Kidney (tissue), 14 donors: ENCODE measurements around the gene CHD9. TPM values are rescaled to one million over a fixed set of nuclear protein-coding genes. Genes with fewer than 3 reads are reported as not detected.
A peak's percentile ranks its signal among the peaks of the same experiment; 100 is the strongest.

Experiments used
- DNase-seq, 5 donors: peaks; one replicate each; pipeline ENCODE4 v3.0.0-alpha.2; 2013 to 2020
- FAIRE-seq: peaks from 2 replicates; lab custom pipeline; 2012; peaks lifted over from hg19 to GRCh38; lab: Jason Lieb, UNC
- H3K27ac ChIP-seq, 2 donors: one replicate each; pipeline ENCODE4 v1.7.0; 2013; ENCODE audit warnings: low read depth in 2 of 2, low read length in 2 of 2, inconsistent platforms in 1 of 2
- H3K27me3 ChIP-seq: one replicate; pipeline ENCODE4 v1.7.1; 2013; ENCODE audit warnings: low read length, inconsistent platforms; ENCODE audit not compliant: control insufficient read depth, insufficient read depth
- H3K36me3 ChIP-seq, 3 donors: one replicate each; pipeline versions ENCODE4 v1.7.0 to v1.7.1; 2013; ENCODE audit warnings: low read length in 3 of 3, control low read depth in 1 of 3, inconsistent platforms in 1 of 3; ENCODE audit not compliant: insufficient read depth in 3 of 3, control insufficient read depth in 2 of 3
- H3K4me1 ChIP-seq, 3 donors: one replicate each; pipeline versions ENCODE4 v1.7.0 to v1.7.1; 2013; ENCODE audit warnings: low read length in 3 of 3, inconsistent platforms in 1 of 3, low read depth in 1 of 3; ENCODE audit not compliant: control insufficient read depth in 2 of 3, insufficient read depth in 2 of 3
- H3K4me3 ChIP-seq, 3 donors: one replicate each; pipeline versions ENCODE4 v1.7.0 to v1.8.1; 2013; ENCODE audit warnings: low read length in 3 of 3, control low read depth in 1 of 3, inconsistent platforms in 1 of 3
- H3K9ac ChIP-seq, 3 donors: one replicate each; pipeline versions ENCODE4 v1.7.0 to v1.7.1; 2013; ENCODE audit warnings: low read length in 3 of 3, control low read depth in 1 of 3, inconsistent platforms in 1 of 3
- H3K9me3 ChIP-seq, 3 donors: one replicate each; pipeline versions ENCODE4 v1.7.0 to v1.7.1; 2013; ENCODE audit warnings: low read length in 3 of 3, control low read depth in 1 of 3, inconsistent platforms in 1 of 3; ENCODE audit not compliant: control insufficient read depth in 2 of 3, insufficient read depth in 1 of 3
- intact Hi-C: fragments of 100-400 bp; cut with DNase I; formaldehyde crosslinking; loops from one replicate; pipeline ENCODE4 v1.11.1; 2022
- polyA plus RNA-seq: library from polyadenylated mRNA; stranded (reverse); fragments of 350-450 nt; fragmentation: Illumina TruSeq; extraction: RNeasy Lipid Tissue Mini Kit (QIAGEN cat#74804); gene quantifications from one replicate; pipeline ENCODE4 v1.2.3, GENCODE V29; 2014; ENCODE audit warnings: low read depth, low replicate concordance; ENCODE audit not compliant: insufficient read depth
- total RNA-seq: library from RNA; stranded (reverse); fragmentation: NEBNext Ultra II Directional; extraction: Animal tissue kit (Norgen Biotek cat#: 25700); gene quantifications from one replicate; pipeline ENCODE4 v1.2.1, GENCODE V29; 2021
- TF ChIP-seq, protein P1 (sequence below): IDR thresholded peaks from 3 replicates; pipeline ENCODE4 v1.5.1; 2012; ENCODE audit warnings: mild to moderate bottlenecking, moderate library complexity, borderline replicate concordance; ENCODE audit not compliant: insufficient read depth; ENCODE audit errors: extremely low read depth
- donor health status: control.
- donor health status: control.
- donor health status: control.
- donor health status: control.
- donor health status: control.
- donor health status: DM: yes; HTN: yes; CAD: no.
- donor health status: Normal renal cell carcinoma (clear cell type).

CHD9 gene
- total and polyA plus RNA-seq, 2 donors from 2014 or later, result 9.4 to 83.7 TPM

DNA sequence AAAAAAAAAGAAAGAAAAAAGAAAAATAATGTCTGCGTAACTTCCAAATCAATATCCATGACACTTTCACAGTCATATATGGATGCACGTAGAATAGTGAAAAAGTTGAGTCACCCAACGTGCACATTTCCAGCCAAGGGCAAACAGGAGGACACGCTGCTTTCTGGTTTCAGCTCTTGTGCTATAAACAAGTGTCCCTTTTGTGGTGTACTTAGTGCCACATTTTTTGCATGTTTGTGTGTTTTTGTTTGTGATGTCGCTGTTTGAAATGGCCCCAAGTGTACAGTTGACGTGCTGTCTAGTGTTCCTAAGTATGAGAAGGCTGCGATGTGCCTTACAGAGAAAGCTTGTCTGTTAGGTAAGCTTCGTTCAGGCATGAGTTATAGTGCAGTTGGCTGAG lies 2.9 kb downstream of the CHD9 start:
- H3K27ac ChIP-seq, result no peak overlapping the region
- no peak overlapping the region for H3K9ac ChIP-seq
- H3K4me1 ChIP-seq, result peaks cover 0 to 20% (median 20%) of the 10 kb centered on the region in 3 donors
- DNase-seq (no peak), FAIRE-seq (no peak)
- no peaks in the 10 kb centered on the region for H3K36me3 ChIP-seq
- no peaks in the 10 kb centered on the region for H3K9me3 ChIP-seq
- no peak overlapping the region for H3K4me3 ChIP-seq
- intact Hi-C loops, result no loop called here
- TF ChIP-seq, protein P1, sequence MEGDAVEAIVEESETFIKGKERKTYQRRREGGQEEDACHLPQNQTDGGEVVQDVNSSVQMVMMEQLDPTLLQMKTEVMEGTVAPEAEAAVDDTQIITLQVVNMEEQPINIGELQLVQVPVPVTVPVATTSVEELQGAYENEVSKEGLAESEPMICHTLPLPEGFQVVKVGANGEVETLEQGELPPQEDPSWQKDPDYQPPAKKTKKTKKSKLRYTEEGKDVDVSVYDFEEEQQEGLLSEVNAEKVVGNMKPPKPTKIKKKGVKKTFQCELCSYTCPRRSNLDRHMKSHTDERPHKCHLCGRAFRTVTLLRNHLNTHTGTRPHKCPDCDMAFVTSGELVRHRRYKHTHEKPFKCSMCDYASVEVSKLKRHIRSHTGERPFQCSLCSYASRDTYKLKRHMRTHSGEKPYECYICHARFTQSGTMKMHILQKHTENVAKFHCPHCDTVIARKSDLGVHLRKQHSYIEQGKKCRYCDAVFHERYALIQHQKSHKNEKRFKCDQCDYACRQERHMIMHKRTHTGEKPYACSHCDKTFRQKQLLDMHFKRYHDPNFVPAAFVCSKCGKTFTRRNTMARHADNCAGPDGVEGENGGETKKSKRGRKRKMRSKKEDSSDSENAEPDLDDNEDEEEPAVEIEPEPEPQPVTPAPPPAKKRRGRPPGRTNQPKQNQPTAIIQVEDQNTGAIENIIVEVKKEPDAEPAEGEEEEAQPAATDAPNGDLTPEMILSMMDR, result no peak
- no peaks in the 10 kb centered on the region for H3K27me3 ChIP-seq

DNA sequence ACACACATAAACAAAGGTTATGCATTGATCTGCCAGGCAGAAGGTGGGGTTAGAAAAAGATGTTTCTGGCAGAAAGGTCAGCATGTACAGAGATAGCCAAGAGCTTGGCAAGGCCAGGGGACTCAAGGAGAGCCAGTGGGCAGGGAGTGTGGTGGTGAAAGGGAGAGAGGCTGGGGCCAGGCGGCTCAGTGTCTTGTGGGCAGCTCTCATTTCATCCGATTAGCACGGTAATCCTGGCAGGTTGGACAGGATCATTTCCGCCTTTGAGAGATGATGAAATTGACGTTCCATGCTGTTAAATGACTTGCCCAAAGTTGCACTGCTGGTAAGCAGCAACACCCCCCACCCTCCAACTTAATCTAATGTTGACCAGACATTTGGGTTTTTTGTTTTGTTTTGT lies 3.6 kb downstream of the CHD9 start:
- no peak for FAIRE-seq
- Histone ChIP-seq H3K9ac (no peak overlapping the region), H3K9me3 (no peaks in the 10 kb centered on the region), H3K4me3 (no peak overlapping the region), H3K27ac (no peak overlapping the region), H3K36me3 (no peaks in the 10 kb centered on the region), H3K4me1 (peaks cover 0 to 20% (median 15%) of the 10 kb centered on the region in 3 donors), H3K27me3 (no peaks in the 10 kb centered on the region)
- no peak for DNase-seq
- TF ChIP-seq, protein P1, result no peak
- intact Hi-C loops, result no loop called here

DNA sequence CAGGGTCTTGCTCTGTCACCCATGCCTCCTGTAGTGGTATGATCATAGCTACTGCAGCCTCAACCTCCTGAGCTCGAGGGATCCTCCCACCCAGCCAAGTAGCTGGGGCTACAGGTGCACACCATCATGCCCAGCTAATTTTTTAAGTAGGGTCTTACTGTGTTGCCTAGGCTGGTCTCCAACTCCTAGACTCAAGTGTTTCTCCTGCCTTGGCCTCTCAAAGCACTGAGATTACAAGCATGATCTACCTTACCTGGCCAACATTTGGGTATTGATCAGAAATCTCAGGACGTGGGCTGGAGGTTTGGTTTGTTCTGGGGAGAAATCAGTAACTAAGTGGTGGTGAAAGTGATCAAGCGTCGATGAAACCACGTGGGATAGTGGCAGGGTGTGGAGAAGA lies 4.1 kb downstream of the CHD9 start:
- no peaks in the 10 kb centered on the region for H3K9me3 ChIP-seq
- no peak overlapping the region for H3K4me3 ChIP-seq
- H3K9ac ChIP-seq, result no peak overlapping the region
- no peaks in the 10 kb centered on the region for H3K27me3 ChIP-seq
- FAIRE-seq (no peak), DNase-seq (no peak)
- TF ChIP-seq, protein P1, result no peak
- H3K4me1 ChIP-seq, result peaks cover 0 to 20% (median 15%) of the 10 kb centered on the region in 3 donors
- intact Hi-C loops, result no loop called here
- no peaks in the 10 kb centered on the region for H3K36me3 ChIP-seq
- H3K27ac ChIP-seq, result no peak overlapping the region

DNA sequence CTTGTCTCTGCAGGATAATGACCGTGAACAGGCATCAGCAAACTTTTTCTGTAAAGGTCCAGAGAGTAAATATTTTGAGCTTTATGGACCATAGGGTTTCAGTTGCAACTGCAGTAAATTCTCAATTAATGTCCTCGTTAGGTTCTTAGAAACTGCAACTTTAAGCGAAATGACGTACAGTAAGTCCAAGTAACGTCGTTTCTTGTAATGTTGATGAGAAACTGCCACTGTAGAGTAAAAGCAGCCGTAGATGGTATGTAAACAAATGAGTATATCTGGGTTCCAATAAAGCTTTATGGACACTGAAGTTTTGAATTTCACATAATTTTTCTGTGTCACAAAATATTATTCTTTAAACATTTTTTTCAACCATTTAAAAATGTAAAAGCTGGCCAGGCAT lies 4.9 kb downstream of the CHD9 start:
- Histone ChIP-seq H3K9me3 (no peaks in the 10 kb centered on the region), H3K36me3 (no peaks in the 10 kb centered on the region), H3K27ac (no peak overlapping the region), H3K4me3 (no peak overlapping the region), H3K9ac (no peak overlapping the region), H3K27me3 (no peaks in the 10 kb centered on the region), H3K4me1 (peaks cover 0 to 17% (median 12%) of the 10 kb centered on the region in 3 donors)
- TF ChIP-seq, protein P1, result no peak
- DNase-seq (peak in 2 of 5 donors; percentile 64 to 73), FAIRE-seq (no peak)
- intact Hi-C loops, result no loop called here
